Stimulated activated CD8-positive, alpha-beta memory T cell treated with anti-CD3 and anti-CD28 coated beads, Interleukin-2, amount 100 ng/mL, for 1 hour (primary cell): Measurements from ENCODE around the gene ARID2.

ENCODE experiments used
- DNase-seq, 2 donors: peaks; one replicate each; pipeline ENCODE4 v3.0.0-alpha.2; 2020; ENCODE audit warnings: low read depth in 2 of 2

ARID2 gene

GRCh38 chr12:45852508-45852907 lies 123.0 kb downstream of the ARID2 start:
- DNase-seq, result no peak

- DNase-seq, result no peak
Measured at GRCh38 chr12:45853550-45853949, 124.0 kb downstream of the ARID2 start.

- no peak for DNase-seq
Measured at GRCh38 chr12:45863332-45863731, 133.8 kb downstream of the ARID2 start.

GRCh38 chr12:45866299-45866698 lies 136.8 kb downstream of the ARID2 start:
- DNase-seq, result no peak

GRCh38 chr12:45872446-45872845 lies 142.9 kb downstream of the ARID2 start:
- no peak for DNase-seq

- DNase-seq, result no peak
Measured at GRCh38 chr12:45877069-45877468, 147.6 kb downstream of the ARID2 start.

GRCh38 chr12:45878630-45879255 lies 149.2 kb downstream of the ARID2 start:
- no peak for DNase-seq

GRCh38 chr12:45879363-45879895 lies 149.9 kb downstream of the ARID2 start:
- no peak for DNase-seq

- DNase-seq, result no peak
Measured at GRCh38 chr12:45880533-45880932, 151.0 kb downstream of the ARID2 start.

GRCh38 chr12:45883187-45883586 lies 153.7 kb downstream of the ARID2 start:
- no peak for DNase-seq

- DNase-seq, result no peak
Measured at GRCh38 chr12:45886685-45887084, 157.2 kb downstream of the ARID2 start.

GRCh38 chr12:45887544-45887943 lies 158.0 kb downstream of the ARID2 start:
- no peak for DNase-seq

- DNase-seq, result no peak
Measured at GRCh38 chr12:45890276-45890675, 160.8 kb downstream of the ARID2 start.

- no peak for DNase-seq
Measured at GRCh38 chr12:45893240-45893639, 163.7 kb downstream of the ARID2 start.

GRCh38 chr12:45895961-45896360 lies 166.5 kb downstream of the ARID2 start:
- no peak for DNase-seq

- no peak for DNase-seq
Measured at GRCh38 chr12:45898094-45898493, 168.6 kb downstream of the ARID2 start.

GRCh38 chr12:45907955-45908354 lies 178.4 kb downstream of the ARID2 start:
- no peak for DNase-seq

GRCh38 chr12:45909041-45909713 lies 179.7 kb downstream of the ARID2 start:
- no peak for DNase-seq

GRCh38 chr12:45912774-45913173 lies 183.3 kb downstream of the ARID2 start:
- DNase-seq, result no peak

- DNase-seq, result no peak
Measured at GRCh38 chr12:45913631-45914030, 184.1 kb downstream of the ARID2 start.

- DNase-seq, result no peak
Measured at GRCh38 chr12:45914090-45914489, 184.6 kb downstream of the ARID2 start.

- no peak for DNase-seq
Measured at GRCh38 chr12:45915405-45915804, 185.9 kb downstream of the ARID2 start.

GRCh38 chr12:45918818-45919217 lies 189.3 kb downstream of the ARID2 start:
- no peak for DNase-seq
